ENCODE data around the gene OPHN1. TPM values are rescaled to one million over a fixed set of nuclear protein-coding genes. Genes with fewer than 3 reads are reported as not detected.
A peak's percentile ranks its signal among the peaks of the same experiment; 100 is the strongest.

The OPHN1 gene, protein sequence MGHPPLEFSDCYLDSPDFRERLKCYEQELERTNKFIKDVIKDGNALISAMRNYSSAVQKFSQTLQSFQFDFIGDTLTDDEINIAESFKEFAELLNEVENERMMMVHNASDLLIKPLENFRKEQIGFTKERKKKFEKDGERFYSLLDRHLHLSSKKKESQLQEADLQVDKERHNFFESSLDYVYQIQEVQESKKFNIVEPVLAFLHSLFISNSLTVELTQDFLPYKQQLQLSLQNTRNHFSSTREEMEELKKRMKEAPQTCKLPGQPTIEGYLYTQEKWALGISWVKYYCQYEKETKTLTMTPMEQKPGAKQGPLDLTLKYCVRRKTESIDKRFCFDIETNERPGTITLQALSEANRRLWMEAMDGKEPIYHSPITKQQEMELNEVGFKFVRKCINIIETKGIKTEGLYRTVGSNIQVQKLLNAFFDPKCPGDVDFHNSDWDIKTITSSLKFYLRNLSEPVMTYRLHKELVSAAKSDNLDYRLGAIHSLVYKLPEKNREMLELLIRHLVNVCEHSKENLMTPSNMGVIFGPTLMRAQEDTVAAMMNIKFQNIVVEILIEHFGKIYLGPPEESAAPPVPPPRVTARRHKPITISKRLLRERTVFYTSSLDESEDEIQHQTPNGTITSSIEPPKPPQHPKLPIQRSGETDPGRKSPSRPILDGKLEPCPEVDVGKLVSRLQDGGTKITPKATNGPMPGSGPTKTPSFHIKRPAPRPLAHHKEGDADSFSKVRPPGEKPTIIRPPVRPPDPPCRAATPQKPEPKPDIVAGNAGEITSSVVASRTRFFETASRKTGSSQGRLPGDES
- total RNA-seq (19.6 TPM), polyA plus RNA-seq (4.3 TPM)

GRCh38 chrX:68433155-68433980, at the start of gene OPHN1:
Gene OPHN1 (minus strand): TSS chrX:68433495. CDS start chrX:68433020, 475 bp downstream.
- H3K4me3 ChIP-seq (ENCODE audit: low read depth, low read length), result peak within 1 kb of the TSS; percentile 71
- no peaks in the 10 kb centered on the region for H3K4me1 ChIP-seq (ENCODE audit: insufficient read depth)
- peak within 1 kb of the TSS; percentile 64 for H3K27ac ChIP-seq (ENCODE audit: low read depth)
- WGBS, result under 1% methylated on average over 56 of the region's 57 CpGs
- H3K36me3 ChIP-seq (ENCODE audit: insufficient read depth), result no peaks in the 10 kb centered on the region
- DNase-seq (ENCODE audit: extremely low spot score), result peak; percentile 31

DNA sequence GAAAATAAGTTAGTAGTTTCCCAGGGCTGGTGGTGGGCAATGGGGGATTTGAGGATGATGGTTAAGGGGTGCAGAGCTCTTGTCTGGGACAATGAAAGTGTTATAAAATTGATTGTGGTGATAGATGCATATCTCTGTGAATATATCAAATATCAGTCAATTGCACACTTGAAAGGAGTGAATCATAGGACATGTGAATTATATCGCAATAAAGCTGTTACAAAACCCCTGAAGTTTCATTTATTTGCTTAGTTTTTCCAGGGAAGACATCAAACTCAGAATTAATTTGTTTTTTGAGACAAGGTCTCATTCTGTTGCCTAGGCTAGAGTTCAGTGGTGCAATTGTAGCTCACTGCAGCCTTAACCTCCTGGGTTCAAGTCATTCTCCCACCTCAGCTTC, 47.7 kb upstream of the OPHN1 start:
- H3K4me1 ChIP-seq (ENCODE audit: insufficient read depth), result no peaks in the 10 kb centered on the region
- no peak overlapping the region for H3K4me3 ChIP-seq (ENCODE audit: low read depth, low read length)
- H3K36me3 ChIP-seq (ENCODE audit: insufficient read depth), result no peaks in the 10 kb centered on the region
- H3K27ac ChIP-seq (ENCODE audit: low read depth), result no peak overlapping the region
- WGBS, result 88% methylated on average over 1 of the region's 1 CpG
- no peak for DNase-seq (ENCODE audit: extremely low spot score)

DNA sequence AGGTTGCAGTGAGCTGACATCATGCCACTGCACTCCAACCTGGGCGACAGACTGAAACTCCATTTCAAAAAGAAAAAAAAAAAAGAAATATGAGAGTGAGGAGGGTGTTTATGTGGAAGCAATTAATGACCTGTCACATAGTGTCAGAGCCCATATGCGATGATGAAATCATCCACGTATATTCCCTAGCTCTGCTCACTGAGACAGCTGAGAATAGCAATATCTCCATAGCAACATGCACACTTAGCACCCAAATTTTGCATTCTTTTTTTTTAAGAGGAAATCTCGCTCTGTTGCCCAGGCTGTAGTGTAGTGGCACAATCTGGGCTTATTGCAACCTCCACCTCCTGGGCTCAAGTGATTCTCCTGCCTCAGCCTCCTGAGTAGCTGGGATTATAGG, 31.5 kb upstream of the OPHN1 start:
- no peaks in the 10 kb centered on the region for H3K4me1 ChIP-seq (ENCODE audit: insufficient read depth)
- no peak overlapping the region for H3K4me3 ChIP-seq (ENCODE audit: low read depth, low read length)
- no peak overlapping the region for H3K27ac ChIP-seq (ENCODE audit: low read depth)
- WGBS, result 84% methylated on average over 4 of the region's 4 CpGs
- DNase-seq (ENCODE audit: extremely low spot score), result no peak
- H3K36me3 ChIP-seq (ENCODE audit: insufficient read depth), result no peaks in the 10 kb centered on the region

GRCh38 chrX:68463880-68464279, 30.6 kb upstream of the OPHN1 start:
- H3K4me3 ChIP-seq (ENCODE audit: low read depth, low read length), result no peak overlapping the region
- no peak overlapping the region for H3K27ac ChIP-seq (ENCODE audit: low read depth)
- no peak for DNase-seq (ENCODE audit: extremely low spot score)
- H3K4me1 ChIP-seq (ENCODE audit: insufficient read depth), result no peaks in the 10 kb centered on the region
- WGBS, result 100% methylated on average over 1 of the region's 1 CpG
- no peaks in the 10 kb centered on the region for H3K36me3 ChIP-seq (ENCODE audit: insufficient read depth)

DNA sequence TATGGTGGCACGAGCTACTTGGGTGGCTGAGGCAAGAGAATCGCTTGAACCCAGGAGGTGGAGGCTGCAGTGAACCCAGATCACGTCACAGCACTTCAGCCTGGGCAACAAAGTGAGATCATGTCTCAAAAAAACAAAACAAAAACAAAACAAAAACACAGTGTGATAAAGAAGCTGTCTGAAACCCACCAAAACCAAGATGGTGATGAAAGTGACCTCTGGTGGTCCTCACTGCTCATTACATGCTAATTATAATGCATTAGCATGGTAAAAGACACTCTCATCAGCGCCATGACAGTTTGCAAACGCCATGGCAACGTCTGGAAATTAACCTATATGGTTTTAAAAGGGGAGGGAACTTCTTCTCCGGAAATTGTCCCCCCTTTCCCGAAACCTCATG, 29.4 kb upstream of the OPHN1 start:
- no peaks in the 10 kb centered on the region for H3K4me1 ChIP-seq (ENCODE audit: insufficient read depth)
- H3K27ac ChIP-seq (ENCODE audit: low read depth), result no peak overlapping the region
- H3K4me3 ChIP-seq (ENCODE audit: low read depth, low read length), result no peak overlapping the region
- no peak for DNase-seq (ENCODE audit: extremely low spot score)
- no peaks in the 10 kb centered on the region for H3K36me3 ChIP-seq (ENCODE audit: insufficient read depth)
- 23% methylated on average over 8 of the region's 8 CpGs for WGBS

DNA sequence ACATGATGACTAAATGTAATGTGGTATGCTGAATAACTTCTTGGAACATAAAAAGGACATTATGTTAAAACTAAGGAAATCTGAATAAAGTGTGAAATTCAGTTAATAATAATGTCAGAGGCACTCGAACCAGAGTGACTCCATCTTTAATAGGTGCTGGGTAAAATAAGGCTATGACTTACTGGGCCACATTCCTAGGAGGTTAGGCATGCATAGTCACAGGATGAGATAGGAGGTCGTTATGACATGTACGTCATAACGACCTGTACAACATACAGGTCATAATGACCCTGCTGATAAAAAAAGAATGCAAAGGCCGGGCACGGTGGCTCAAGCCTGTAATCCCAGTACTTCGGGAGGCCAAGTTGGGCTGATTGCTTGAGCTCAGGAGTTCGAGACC, 28.9 kb upstream of the OPHN1 start:
- no peak for DNase-seq (ENCODE audit: extremely low spot score)
- no peak overlapping the region for H3K4me3 ChIP-seq (ENCODE audit: low read depth, low read length)
- H3K27ac ChIP-seq (ENCODE audit: low read depth), result no peak overlapping the region
- H3K4me1 ChIP-seq (ENCODE audit: insufficient read depth), result no peaks in the 10 kb centered on the region
- H3K36me3 ChIP-seq (ENCODE audit: insufficient read depth), result no peaks in the 10 kb centered on the region
- 54% methylated on average over 8 of the region's 8 CpGs for WGBS

GRCh38 chrX:68461576-68461975, 28.3 kb upstream of the OPHN1 start:
- H3K27ac ChIP-seq (ENCODE audit: low read depth), result no peak overlapping the region
- H3K36me3 ChIP-seq (ENCODE audit: insufficient read depth), result no peaks in the 10 kb centered on the region
- H3K4me3 ChIP-seq (ENCODE audit: low read depth, low read length), result no peak overlapping the region
- DNase-seq (ENCODE audit: extremely low spot score), result no peak
- no peaks in the 10 kb centered on the region for H3K4me1 ChIP-seq (ENCODE audit: insufficient read depth)

GRCh38 chrX:68461093-68461492, 27.8 kb upstream of the OPHN1 start:
- no peak overlapping the region for H3K4me3 ChIP-seq (ENCODE audit: low read depth, low read length)
- H3K27ac ChIP-seq (ENCODE audit: low read depth), result no peak overlapping the region
- no peaks in the 10 kb centered on the region for H3K36me3 ChIP-seq (ENCODE audit: insufficient read depth)
- H3K4me1 ChIP-seq (ENCODE audit: insufficient read depth), result no peaks in the 10 kb centered on the region
- WGBS, result 64% methylated on average over 6 of the region's 6 CpGs
- no peak for DNase-seq (ENCODE audit: extremely low spot score)

DNA sequence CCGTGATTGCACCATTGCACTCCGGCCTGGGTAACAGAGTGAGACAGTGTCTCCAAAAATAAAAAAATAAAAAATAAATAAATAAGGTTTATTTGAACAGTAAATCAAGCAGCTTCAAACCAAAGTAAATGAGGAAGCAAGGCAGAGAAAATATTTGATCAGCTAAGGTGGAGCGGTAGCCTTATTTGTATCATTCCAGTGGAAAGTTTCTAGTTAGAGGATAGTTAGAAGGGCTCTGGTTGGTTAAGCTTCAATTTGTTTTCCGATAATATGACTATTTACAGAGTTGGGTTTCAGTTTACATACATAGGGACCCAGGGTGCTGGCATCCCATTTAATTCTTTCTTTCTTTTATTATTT, 21.8 kb upstream of the OPHN1 start:
- DNase-seq (ENCODE audit: extremely low spot score), result no peak
- WGBS, result 96% methylated on average over 4 of the region's 4 CpGs
- no peaks in the 10 kb centered on the region for H3K4me1 ChIP-seq (ENCODE audit: insufficient read depth)
- H3K36me3 ChIP-seq (ENCODE audit: insufficient read depth), result no peaks in the 10 kb centered on the region
- H3K27ac ChIP-seq (ENCODE audit: low read depth), result no peak overlapping the region
- no peak overlapping the region for H3K4me3 ChIP-seq (ENCODE audit: low read depth, low read length)

DNA sequence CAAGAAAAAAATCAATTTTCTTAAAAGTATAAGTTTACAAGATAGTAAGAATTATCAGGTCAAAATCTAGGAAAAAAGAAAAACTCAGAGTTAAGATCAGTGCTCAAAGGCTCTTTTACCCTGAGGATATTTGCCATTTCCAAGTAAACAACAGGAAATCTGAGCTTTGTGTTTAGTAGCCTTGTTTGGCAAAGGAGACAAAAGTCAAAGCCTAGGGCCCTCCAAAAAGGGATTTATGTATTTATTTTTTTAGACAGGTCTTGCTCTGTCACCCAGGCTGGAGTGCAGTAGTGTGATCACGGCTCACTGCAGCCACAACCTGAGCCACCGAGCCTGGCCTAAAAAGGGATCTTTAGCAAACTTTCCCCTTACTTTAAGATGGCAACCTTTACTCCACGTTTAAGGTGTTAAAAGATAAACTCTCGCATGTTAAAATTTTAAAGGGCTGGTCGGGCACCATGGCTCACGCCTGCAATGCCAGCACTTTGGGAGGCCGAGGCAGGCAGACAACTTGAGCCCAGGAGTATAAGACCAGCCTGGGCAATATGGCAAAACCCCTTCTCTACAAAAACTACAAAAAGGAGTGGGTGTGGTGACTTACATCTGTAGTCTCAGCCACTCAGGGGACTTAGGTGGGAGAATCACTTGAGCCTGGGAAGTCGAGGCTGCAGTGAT, 21.3 kb upstream of the OPHN1 start:
- Histone ChIP-seq H3K27ac (ENCODE audit: low read depth) (no peak overlapping the region), H3K36me3 (ENCODE audit: insufficient read depth) (no peaks in the 10 kb centered on the region), H3K4me1 (ENCODE audit: insufficient read depth) (no peaks in the 10 kb centered on the region), H3K4me3 (ENCODE audit: low read depth, low read length) (no peak overlapping the region)
- no peak for DNase-seq (ENCODE audit: extremely low spot score)
- WGBS, result 64% methylated on average over 8 of the region's 8 CpGs

- H3K27ac ChIP-seq (ENCODE audit: low read depth), result no peak overlapping the region
Observed at GRCh38 chrX:68451720-68452119, 18.4 kb upstream of the OPHN1 start.

GRCh38 chrX:68443155-68443868, 10.0 kb upstream of the OPHN1 start:
- no peak for DNase-seq (ENCODE audit: extremely low spot score)
- Histone ChIP-seq H3K36me3 (ENCODE audit: insufficient read depth) (no peaks in the 10 kb centered on the region), H3K27ac (ENCODE audit: low read depth) (no peak overlapping the region), H3K4me1 (ENCODE audit: insufficient read depth) (no peaks in the 10 kb centered on the region), H3K4me3 (ENCODE audit: low read depth, low read length) (no peak overlapping the region)
- WGBS, result 74% methylated on average over 6 of the region's 6 CpGs

More at GRCh38 chrX:68451720-68452119, 18.4 kb upstream of the OPHN1 start:
- H3K4me3 ChIP-seq (ENCODE audit: low read depth, low read length), result no peak overlapping the region
- no peak for DNase-seq (ENCODE audit: extremely low spot score)
- 44% methylated on average over 8 of the region's 8 CpGs for WGBS
- H3K36me3 ChIP-seq (ENCODE audit: insufficient read depth), result no peaks in the 10 kb centered on the region
- H3K4me1 ChIP-seq (ENCODE audit: insufficient read depth), result no peaks in the 10 kb centered on the region

DNA sequence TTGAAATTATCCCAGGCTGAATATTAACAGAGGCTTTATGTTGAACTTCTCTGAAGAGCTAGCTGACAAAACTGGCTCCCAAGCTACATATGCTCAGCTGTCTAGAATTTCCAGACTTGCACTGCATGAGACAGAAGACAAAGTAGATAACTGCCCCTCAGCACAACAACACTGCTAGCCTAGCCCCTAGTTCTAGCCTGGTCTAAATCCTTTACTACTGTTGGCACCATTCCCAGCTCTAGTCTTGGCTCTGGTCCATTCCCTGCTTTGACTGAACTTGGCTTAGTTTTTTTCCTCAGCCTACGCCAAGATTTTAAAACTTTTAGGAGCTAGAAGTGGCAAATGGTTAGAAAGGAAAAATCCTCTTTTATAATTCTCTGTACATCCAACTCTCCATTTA, 7.6 kb upstream of the OPHN1 start:
- H3K4me1 ChIP-seq (ENCODE audit: insufficient read depth), result no peaks in the 10 kb centered on the region
- H3K4me3 ChIP-seq (ENCODE audit: low read depth, low read length), result no peak overlapping the region
- 6% methylated on average over 1 of the region's 1 CpG for WGBS
- H3K36me3 ChIP-seq (ENCODE audit: insufficient read depth), result no peaks in the 10 kb centered on the region
- peak; percentile 56 for DNase-seq (ENCODE audit: extremely low spot score)
- no peak overlapping the region for H3K27ac ChIP-seq (ENCODE audit: low read depth)
